Stimulated activated CD4-positive, alpha-beta T cell treated with anti-CD3 and anti-CD28 coated beads, Interleukin-2, amount 100 ng/mL, for 24 hours (primary cell): ENCODE data around the gene KRTAP25-1.

Experiments used
- DNase-seq, 2 donors: peaks; one replicate each; pipeline ENCODE4 v3.0.0-alpha.2; 2020

The KRTAP25-1 gene

GRCh38 chr21:30289215-30289614, at the start of gene KRTAP25-1:
Gene KRTAP25-1 (minus strand): TSS chr21:30289514. CDS start chr21:30289490, 24 bp downstream.
- no peak for DNase-seq

- no peak for DNase-seq
These were observed 49.4 kb upstream of the KRTAP25-1 start for GRCh38 chr21:30338717-30339116.

- DNase-seq, result no peak
These were observed 48.5 kb upstream of the KRTAP25-1 start for GRCh38 chr21:30337772-30338171.

GRCh38 chr21:30337276-30337744, 48.0 kb upstream of the KRTAP25-1 start, which contains the start of gene KRTAP27-1:
Gene KRTAP27-1 (minus strand): TSS chr21:30337694. CDS start chr21:30337668, 26 bp downstream.
- no peak for DNase-seq

- DNase-seq, result no peak
These were observed 47.3 kb upstream of the KRTAP25-1 start for GRCh38 chr21:30336596-30336995.

- DNase-seq, result no peak
These were observed 44.4 kb upstream of the KRTAP25-1 start for GRCh38 chr21:30333736-30334135.

- no peak for DNase-seq
These were observed 43.4 kb upstream of the KRTAP25-1 start for GRCh38 chr21:30332681-30333080.

GRCh38 chr21:30329203-30329875, 40.0 kb upstream of the KRTAP25-1 start:
- no peak for DNase-seq

- DNase-seq, result no peak
These were observed 37.1 kb upstream of the KRTAP25-1 start for GRCh38 chr21:30326390-30326789.

GRCh38 chr21:30320215-30320614, 30.9 kb upstream of the KRTAP25-1 start, which contains the start of gene KRTAP26-1:
Gene KRTAP26-1 (minus strand): TSS chr21:30320315. CDS start chr21:30320035, 280 bp downstream.
- DNase-seq, result no peak

GRCh38 chr21:30315701-30316100, 26.4 kb upstream of the KRTAP25-1 start:
- no peak for DNase-seq

GRCh38 chr21:30306884-30307283, 17.6 kb upstream of the KRTAP25-1 start:
- DNase-seq, result no peak

GRCh38 chr21:30305136-30305535, 15.8 kb upstream of the KRTAP25-1 start:
- DNase-seq, result no peak

GRCh38 chr21:30282850-30283249, 6.5 kb downstream of the KRTAP25-1 start, which contains the start of gene KRTAP24-1:
Gene KRTAP24-1 (minus strand): TSS chr21:30282950. CDS start chr21:30282932, 18 bp downstream.
- DNase-seq, result no peak

GRCh38 chr21:30271611-30272010, 17.7 kb downstream of the KRTAP25-1 start:
- DNase-seq, result no peak

GRCh38 chr21:30271156-30271555, 18.2 kb downstream of the KRTAP25-1 start:
- DNase-seq, result no peak

- DNase-seq, result no peak
These were observed 19.3 kb downstream of the KRTAP25-1 start for GRCh38 chr21:30269803-30270530.

GRCh38 chr21:30268608-30269197, 20.6 kb downstream of the KRTAP25-1 start:
- no peak for DNase-seq

- no peak for DNase-seq
These were observed 31.5 kb downstream of the KRTAP25-1 start for GRCh38 chr21:30257773-30258172.

GRCh38 chr21:30256100-30256499, 33.2 kb downstream of the KRTAP25-1 start:
- no peak for DNase-seq

GRCh38 chr21:30255679-30256078, 33.6 kb downstream of the KRTAP25-1 start:
- DNase-seq, result no peak

- DNase-seq, result no peak
These were observed 37.5 kb downstream of the KRTAP25-1 start for GRCh38 chr21:30251781-30252180.

GRCh38 chr21:30249936-30250335, 39.4 kb downstream of the KRTAP25-1 start:
- no peak for DNase-seq

GRCh38 chr21:30248844-30249243, 40.5 kb downstream of the KRTAP25-1 start:
- no peak for DNase-seq
